Measurements from ENCODE around the gene LONRF2. TPM values are rescaled to one million over a fixed set of nuclear protein-coding genes. Genes with fewer than 3 reads are reported as not detected.

Gene LONRF2
- total RNA-seq, 1 experiment from 2014 or later: 1.6 TPM

- no peak for TF ChIP-seq ATF3 (IDR thresholded peaks at IDR 0.05)
Observed at GRCh38 chr2:100279586-100280534, 42.4 kb downstream of the LONRF2 start (continued).

GRCh38 chr2:100278986-100279385 lies 43.3 kb downstream of the LONRF2 start:
- POLR2A ChIA-PET: no interaction called here
- RAD21 ChIA-PET (ENCODE audit: low non-redundant PET in 1 of 2, low total read pairs in 2 of 2, uncharacterized antibody in 2 of 2, unreplicated experiment in 2 of 2): interaction anchor here in 1 of 2 experiments (0.6 kb wide), 1 partner anchor 16 kb away, joined by 3 read pairs; no protein-coding TSS in a partner anchor
- H3K27ac ChIP-seq (ENCODE audit: low read depth, low read length): no peak overlapping the region
- no peaks in the 10 kb centered on the region for H3K27me3 ChIP-seq (ENCODE audit: insufficient read depth, low read length)
- no peak for DNase-seq (ENCODE audit: low read depth, low spot score)
- no peaks in the 10 kb centered on the region for H3K9me2 ChIP-seq (ENCODE audit: insufficient read depth)
- H4K20me1 ChIP-seq (ENCODE audit: insufficient read depth): no peaks in the 10 kb centered on the region
- CTCF ChIA-PET: no interaction called here
- no peak overlapping the region for H3K4me3 ChIP-seq (replicated peaks in 1 of 2; ENCODE audit: low read depth in 1 of 2, low read length in 2 of 2)
- intact Hi-C loops (cut with micrococcal nuclease): no loop called here
- peaks cover 28 to 31% of the 10 kb centered on the region in 2 experiments for H3K4me1 ChIP-seq (ENCODE audit: control insufficient read depth in 1 of 2, insufficient read depth in 2 of 2, low read length in 2 of 2)
- no peaks in the 10 kb centered on the region for H3K36me3 ChIP-seq (ENCODE audit: control insufficient read depth in 1 of 2, insufficient read depth in 2 of 2, low read length in 2 of 2)
- no TSS peak for BruUV-seq (replicated peaks)
- no peak overlapping the region for H2AFZ ChIP-seq (ENCODE audit: low read depth, low read length, poor library complexity, severe bottlenecking)
- no peaks in the 10 kb centered on the region for H3K9me3 ChIP-seq (ENCODE audit: control insufficient read depth in 1 of 2, insufficient read depth in 1 of 2, low read depth in 1 of 2, low read length in 2 of 2)
- H3K9ac ChIP-seq (ENCODE audit: low read length): no peak overlapping the region
- no peaks in the 10 kb centered on the region for H3K79me2 ChIP-seq (ENCODE audit: insufficient read depth, low read length)
- no peak overlapping the region for H3K4me2 ChIP-seq (ENCODE audit: low read length)
- no peak for ATAC-seq
- TF ChIP-seq FOSL1 (IDR thresholded peaks at IDR 0.05; ENCODE audit: low read depth) (no peak), ZNF274 (IDR thresholded peaks at IDR 0.05; ENCODE audit: low read depth, low read length) (no peak), ZBTB33 (IDR thresholded peaks at IDR 0.05; ENCODE audit: extremely low read depth, insufficient replicate concordance, low read length) (no peak), REST (IDR thresholded peaks at IDR 0.05; ENCODE audit: low read depth) (no peak), EZH2phosphoT487 (IDR thresholded peaks at IDR 0.05; ENCODE audit: borderline replicate concordance) (no peak), ZFX (IDR thresholded peaks at IDR 0.05) (no peak), TCF7L2 (IDR thresholded peaks at IDR 0.05; ENCODE audit: borderline replicate concordance, extremely low read depth, insufficient read depth, insufficient read length) (no peak), EZH2 (IDR thresholded peaks at IDR 0.05) (no peak), ELF1 (IDR thresholded peaks at IDR 0.05; ENCODE audit: borderline replicate concordance, low read depth) (no peak), CEBPB (IDR thresholded peaks at IDR 0.05; ENCODE audit: low read depth) (no peak), YY1 (IDR thresholded peaks at IDR 0.05; ENCODE audit: extremely low read depth, insufficient replicate concordance, low read depth, low read length) (no peak), MAX (IDR thresholded peaks at IDR 0.05) (no peak), ATF3 (IDR thresholded peaks at IDR 0.05) (no peak), CTCF (IDR thresholded peaks at IDR 0.05 in 2 of 3, conservative IDR thresholded peaks at IDR 0.05 in 1 of 3; ENCODE audit: borderline replicate concordance in 1 of 3, insufficient read depth in 1 of 3, low read depth in 2 of 3, low read length in 2 of 3) (no peak)

Data from HCT116 (cell line).